ENCODE results near the gene TBL1XR1. TPM values are rescaled to one million over a fixed set of nuclear protein-coding genes. Genes with fewer than 3 reads are reported as not detected.
"Not testable (repeated sequence)": the region's sequence is repeated elsewhere in the genome, so short reads cannot be mapped to it uniquely, and the experiment has no call there.

The TBL1XR1 gene
- total RNA-seq, 2 donors from 2014 or later = 126 to 146 TPM

DNA sequence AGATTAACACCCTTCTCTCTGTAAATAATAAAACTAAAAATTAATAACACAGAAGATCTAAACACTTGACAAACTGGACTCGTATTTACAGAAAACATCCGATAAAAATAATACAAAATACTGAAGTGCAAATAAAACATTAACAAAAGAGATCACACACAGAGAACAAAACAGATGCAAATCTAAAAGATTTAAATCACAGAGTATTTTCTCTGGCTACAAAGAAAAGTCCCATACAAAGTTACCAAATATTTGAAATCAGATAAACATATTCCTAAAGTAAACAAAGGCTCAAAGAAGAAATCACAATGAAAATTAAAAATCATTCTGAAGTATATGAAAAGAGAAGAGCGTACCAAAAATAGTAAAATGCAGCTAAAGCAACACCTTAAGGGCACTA is 42.5 kb downstream of the TBL1XR1 start:
- intact Hi-C loops (cut with DNase I) = no loop called here
- no peak for DNase-seq (ENCODE audit: low spot score)

DNA sequence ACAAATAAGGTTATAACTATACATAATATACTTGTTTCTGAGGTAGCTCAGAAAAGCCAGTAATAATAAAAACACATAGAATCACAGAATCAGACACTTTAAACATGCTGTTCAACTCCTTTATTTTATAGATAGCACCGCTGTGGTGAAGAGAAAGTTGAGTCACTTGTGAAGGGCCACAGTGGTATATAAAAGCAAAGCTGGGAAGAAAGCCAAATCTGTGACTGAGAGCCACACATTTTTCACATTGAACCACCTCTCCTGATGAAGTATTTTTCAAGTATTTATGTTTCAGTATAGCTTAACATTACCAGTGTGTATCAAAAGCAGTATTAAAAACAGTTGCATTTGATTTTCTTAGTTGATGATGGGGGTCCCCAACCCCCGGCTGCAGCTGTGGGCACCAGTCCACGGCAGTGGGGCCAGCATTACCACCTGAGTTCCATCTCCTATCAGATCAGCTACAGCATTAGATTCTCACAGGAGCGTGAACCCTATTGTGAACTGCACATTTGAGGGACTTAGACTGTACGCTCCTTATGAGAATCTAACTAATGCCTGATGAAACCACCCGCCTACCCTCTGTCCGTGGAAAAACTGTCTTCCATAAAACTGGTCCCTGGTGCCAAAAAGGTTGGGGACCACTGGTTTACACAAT is 46.2 kb downstream of the TBL1XR1 start:
- no peak for DNase-seq (ENCODE audit: low spot score)
- intact Hi-C loops (cut with DNase I) = no loop called here

DNA sequence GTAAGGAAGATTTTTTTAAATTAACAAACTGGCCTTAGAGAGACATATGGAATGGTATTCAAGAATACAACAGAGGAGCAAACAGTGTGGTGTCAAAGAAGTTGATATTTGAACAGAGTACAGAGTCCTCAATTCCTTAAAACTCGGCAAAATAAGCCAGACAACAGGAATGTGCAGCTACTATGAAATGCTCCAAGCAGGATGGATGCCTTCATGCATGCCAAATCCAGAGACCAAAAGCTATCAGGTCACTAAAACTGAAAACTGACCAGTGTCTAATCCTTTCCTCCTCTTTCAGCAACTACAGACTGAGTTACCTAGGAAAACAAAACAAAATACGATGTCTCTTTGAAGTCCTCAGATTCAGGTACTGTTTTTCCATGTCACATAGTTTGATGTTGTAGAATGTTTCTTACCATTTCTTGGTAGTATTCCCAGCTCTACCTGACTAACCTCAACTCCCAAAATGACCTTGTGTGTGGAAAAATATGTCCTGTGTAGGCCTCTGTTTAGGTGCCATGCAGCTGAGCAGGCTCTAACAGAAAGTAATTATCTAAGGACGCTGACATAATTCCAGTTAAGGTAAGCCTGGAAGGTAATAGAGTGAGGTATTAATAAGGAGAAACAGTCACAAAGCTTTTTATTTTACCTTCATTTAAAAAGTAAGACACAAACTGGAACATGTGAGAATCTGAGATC is 46.9 kb downstream of the TBL1XR1 start:
- DNase-seq (ENCODE audit: low spot score) = no peak
- intact Hi-C loops (cut with DNase I) = no loop called here

DNA sequence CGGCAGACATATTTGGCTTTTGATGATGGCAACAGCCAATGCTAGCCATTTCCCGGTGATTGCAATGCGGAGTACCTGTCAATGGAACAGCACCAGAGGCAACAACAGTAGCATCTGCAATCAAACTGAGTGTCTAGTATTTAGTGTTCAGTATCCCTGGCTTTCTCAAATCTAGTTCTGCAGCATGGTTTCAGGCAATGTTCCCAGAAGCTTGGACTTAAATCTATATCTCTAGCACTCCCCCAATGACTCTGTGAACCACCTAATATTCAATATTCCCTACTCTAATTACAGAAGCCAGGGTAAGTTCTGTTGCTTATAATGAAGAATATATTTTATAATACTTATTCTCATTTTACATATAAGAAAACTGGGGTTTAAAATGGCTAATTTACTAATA is 48.2 kb downstream of the TBL1XR1 start:
- DNase-seq (ENCODE audit: low spot score) = no peak
- intact Hi-C loops (cut with DNase I) = no loop called here

DNA sequence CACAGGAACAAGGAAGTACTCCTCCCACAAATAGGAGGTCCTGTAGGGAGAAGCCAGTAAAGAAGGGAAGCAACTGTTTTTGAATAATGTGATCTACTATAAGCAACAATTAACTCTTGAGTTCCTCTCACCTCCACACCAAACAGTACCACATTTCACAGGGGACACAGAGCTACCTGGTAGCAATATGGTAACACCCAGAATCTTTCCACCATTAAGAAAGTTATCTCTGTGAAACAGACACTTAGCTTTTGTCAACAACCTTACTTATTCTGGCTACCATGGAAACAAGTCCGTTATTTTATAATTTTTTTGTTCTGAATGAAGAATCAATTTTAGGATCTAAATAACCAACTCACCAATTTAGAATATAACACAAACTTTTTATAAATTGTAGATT is 49.5 kb downstream of the TBL1XR1 start:
- intact Hi-C loops (cut with DNase I) = no loop called here
- no peak for DNase-seq (ENCODE audit: low spot score)

DNA sequence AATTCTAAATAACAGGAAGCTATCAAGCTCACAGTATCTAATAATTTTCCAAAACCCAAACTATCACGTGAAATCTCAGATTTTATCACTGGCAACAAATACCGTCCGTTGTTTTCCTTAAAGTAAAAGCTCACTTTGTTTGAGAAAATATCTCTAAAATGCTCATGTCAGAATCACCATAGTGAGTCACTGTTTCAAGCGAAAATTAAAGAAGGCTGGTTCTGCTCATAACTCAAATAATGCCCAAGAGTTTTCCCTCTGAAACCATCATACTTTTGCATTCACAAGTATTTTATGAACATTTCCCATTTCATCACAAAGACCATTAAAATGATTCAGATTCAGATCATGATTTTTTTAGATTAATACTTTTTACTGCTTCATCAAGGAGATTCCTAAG is 50.6 kb downstream of the TBL1XR1 start:
- intact Hi-C loops (cut with DNase I) = no loop called here
- DNase-seq (ENCODE audit: low spot score) = no peak

DNA sequence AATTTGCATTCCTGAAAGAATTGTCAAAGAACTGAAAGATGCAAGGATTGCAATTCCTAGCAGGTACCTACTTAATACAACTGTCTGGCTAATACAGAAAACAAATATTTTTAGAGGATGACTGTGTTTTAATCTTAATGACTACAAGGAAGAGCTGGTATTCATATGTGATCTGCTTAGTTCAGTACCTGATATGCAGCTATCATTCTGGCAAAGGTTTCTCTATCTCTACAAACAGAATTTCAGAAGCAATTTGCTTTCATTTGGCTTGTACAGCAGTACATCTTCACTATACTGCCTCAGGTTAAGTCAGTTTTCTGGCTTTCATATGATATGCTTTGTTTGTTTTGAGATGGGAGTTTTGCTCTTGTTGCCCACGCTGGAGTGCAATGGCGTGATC is 51.3 kb downstream of the TBL1XR1 start:
- intact Hi-C loops (cut with DNase I) = no loop called here
- DNase-seq (ENCODE audit: low spot score) = no peak

DNA sequence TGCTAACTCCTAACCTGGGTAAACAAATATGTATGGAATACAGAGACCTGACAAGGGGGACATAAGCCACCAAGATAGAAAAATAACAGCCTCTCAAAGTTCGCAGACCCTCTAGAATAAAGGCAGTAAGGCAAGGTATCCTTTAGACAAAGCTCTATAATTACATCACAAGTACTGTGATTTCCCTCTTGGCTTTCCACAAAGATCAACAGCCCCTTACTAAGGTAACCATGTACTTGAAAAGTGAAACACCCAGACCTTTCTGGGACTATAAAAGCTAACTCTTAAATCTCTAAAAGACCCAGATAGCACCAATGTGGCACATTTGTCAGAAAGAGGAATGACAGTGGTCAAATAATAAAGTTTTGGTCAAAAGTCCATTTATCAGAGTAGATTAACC is 51.9 kb downstream of the TBL1XR1 start:
- no peak for DNase-seq (ENCODE audit: low spot score)
- intact Hi-C loops (cut with DNase I) = no loop called here

DNA sequence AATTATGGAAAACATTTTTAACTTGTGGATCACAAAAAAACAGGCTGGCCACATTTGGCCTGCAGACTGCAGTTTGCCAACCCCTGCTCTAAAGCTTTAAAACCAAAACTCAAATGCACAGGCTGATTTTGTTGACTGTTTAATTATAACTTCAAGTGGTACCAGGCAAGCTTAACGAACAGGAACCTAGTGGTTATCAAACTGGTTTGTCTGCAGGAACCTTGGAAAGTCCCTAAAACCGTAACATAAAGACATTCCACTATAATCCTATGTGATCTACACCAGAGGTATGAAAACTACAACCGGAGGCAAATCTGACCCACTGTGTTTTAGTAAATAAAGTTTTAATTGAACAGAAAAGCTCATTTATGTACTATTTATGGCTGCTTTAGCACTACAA is 52.4 kb downstream of the TBL1XR1 start:
- intact Hi-C loops (cut with DNase I) = no loop called here

DNA sequence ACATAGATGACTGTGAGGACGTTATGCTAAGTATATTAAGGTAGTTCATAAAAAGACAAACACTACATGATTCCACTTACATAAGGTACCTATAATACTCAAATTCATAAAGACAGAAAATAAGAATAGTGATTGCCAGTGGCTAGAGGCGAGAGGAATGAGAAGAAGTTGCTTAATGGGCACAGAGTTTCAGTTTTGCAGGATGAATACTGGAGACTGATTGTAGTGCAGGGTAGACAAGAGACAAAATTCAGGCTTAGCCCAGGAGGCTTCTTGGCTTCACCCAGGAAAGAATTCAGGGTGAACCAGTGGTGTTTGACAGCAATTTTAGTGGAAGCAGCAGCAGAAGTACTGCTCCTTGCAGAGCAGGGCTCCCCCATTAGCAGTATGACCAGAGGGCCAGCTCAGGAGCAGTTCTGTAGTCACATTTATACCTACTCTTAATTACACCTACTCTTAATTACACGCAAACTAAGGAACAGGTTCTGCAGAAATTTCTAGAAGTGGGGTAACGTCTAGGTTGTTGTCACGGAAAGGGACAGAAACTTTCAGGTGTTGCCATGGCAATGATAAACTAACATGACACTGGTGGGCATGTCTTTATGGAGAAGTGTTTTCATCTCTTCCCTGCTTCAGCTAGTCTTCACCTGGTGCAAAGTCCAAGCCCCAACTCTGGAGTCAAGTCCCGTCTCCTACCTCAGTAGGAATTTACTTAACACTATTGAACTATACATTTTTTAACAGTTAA is 55.2 kb downstream of the TBL1XR1 start:
- DNase-seq (ENCODE audit: low spot score) = no peak
- intact Hi-C loops (cut with DNase I) = no loop called here

More for the DNA sequence above, 52.4 kb downstream of the TBL1XR1 start:
- no peak for DNase-seq (ENCODE audit: low spot score)

DNA sequence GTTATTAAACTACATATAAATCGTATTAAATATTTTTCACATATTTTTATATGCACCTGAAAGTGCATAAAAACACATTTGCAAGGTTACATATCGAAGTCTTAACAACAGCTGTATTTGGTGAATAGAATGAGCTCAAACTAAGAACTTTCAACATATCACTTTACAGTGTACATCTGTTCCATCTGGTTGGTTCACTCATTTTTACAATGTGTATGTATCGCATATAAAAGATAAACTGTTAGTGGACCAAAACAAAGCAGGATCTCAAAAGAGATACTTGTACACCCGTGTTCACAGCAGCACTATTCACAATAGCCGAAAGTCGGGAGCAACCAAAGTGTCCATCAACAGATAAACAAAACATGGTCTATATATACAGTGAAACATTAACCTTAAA is 55.8 kb downstream of the TBL1XR1 start:
- DNase-seq (ENCODE audit: low spot score) = no peak
- intact Hi-C loops (cut with DNase I) = no loop called here

DNA sequence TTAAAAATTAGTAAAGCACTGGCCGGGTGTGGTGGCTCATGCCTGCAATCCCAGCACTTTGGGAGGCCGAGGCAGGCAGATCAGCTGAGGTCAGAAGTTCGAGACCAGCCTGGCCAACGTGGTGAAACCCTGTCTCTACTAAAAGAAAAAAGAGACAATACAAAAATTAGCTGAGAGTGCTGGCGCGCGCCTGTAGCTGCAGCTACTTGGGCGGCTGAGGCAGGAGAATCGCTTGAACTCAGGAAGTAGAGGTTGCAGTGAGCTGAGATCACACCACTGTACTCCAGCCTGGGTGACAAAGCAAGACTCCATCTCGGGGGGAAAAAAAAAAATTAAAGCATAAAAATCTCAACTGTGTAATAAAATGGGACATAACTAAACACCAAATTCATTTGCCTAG is 58.1 kb downstream of the TBL1XR1 start:
- peak; percentile 52 for DNase-seq (ENCODE audit: low spot score)
- intact Hi-C loops (cut with DNase I) = not testable (repeated sequence)

DNA sequence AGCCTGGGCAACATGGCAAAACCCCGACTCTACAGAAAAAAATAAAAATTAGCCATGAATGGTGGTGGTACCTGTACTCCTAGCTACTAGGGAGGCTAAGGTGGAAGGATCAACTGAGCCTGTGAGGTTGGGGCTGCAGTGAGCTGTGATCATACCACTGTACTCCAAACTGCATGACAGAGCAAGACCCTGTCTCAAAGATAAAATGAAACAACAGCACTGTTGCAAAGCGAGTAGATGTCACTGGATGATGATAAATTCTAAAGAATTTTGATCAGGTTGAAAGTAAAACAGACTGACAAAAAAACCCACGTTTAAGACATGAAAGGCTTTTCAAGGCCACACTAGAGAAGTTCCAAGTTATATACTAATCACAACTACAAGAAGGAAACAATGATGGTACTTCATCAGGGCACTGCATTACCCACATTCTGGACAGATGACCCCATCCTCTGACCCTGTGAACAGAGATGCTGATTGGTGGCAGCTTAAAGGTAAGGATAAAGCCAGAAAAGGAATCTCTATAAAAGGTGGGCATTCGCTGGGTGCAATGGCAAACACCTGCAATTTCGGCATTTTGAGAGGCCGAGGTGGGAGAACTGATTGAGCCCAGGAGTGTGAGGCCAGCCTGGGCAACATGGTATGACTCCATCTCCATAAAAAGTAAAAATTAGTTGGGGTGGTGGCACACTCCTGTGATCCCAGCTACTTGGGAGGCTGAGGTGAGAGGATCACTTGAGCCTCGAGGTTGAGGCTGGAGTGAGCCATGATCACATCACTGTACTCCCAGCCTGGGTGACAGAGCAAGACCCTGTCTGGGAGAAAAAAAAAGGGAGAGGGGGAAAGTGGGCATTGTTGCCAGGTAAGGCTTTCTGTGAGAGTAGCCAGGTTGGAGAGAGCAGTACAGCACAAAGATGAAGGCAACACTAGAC is 59.2 kb downstream of the TBL1XR1 start:
- peak; percentile 38 for DNase-seq (ENCODE audit: low spot score)
- intact Hi-C loops (cut with DNase I) = no loop called here

DNA sequence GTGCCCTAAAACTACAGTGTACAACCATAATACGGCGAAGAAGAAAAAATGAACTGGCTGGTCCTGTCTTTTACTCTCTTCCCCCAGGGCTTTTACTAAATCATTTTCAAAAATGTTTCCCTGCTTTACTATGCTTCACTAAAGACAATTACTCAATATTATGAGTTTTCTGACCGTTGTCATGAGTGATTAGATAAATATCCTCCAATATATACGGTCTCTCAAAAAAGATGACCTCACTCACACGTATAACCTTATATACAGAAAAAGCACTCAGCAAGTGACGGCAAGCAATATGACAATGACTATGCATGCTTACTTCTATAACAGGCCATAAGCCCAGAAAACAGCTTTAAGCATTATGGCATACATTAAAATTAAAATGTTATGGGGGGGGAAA is 60.5 kb downstream of the TBL1XR1 start:
- intact Hi-C loops (cut with DNase I) = no loop called here
- no peak for DNase-seq (ENCODE audit: low spot score)

DNA sequence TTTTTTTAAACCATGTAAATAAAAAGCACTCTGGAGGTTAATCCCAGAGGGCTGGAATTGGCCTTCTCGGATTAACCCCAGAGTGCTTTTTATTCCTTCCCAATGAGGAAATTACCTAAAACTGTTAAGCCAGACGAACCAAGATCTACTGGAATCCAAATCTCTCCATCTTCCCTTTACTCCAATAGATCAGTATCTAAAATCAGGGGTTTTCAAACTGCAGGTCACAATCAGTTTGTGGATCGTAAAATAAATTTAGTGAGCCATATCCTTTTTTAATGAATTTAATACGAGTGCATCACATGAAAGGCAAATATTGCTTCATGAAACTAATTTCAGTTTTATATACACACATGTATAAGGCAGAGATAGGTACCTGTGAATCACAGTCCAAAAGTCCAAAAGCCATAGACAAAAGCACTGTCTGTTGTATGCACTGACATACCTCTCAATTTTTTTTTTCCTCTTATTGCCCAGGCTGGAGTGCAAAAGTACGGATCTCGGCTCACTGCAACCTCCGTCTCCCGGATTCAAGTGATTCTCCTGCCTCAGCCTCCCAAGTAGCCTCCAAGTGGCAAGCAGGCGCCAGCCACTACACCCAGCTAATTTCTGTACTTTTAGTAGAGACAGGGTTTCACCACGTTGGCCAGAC is 61.3 kb downstream of the TBL1XR1 start:
- intact Hi-C loops (cut with DNase I) = no loop called here
- no peak for DNase-seq (ENCODE audit: low spot score)

DNA sequence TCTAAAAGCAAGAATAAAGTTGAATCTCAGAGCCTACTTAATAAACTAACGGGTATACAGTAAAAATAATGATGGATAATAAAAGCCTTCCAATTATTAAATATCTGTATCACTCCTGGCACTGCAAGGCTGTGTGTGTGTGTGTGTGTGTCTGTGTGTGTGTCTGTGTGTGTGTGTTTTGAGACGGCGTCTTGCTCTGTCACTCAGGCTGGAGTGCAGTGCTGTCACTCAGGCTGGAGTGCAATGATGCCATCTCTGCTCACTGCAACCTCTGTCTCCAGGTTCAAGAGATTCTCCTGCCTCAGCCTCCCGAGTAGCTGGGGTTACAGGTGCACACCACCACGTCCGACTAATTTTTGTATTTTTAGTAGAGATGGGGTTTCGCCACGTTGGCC is 62.5 kb downstream of the TBL1XR1 start:
- no peak for DNase-seq (ENCODE audit: low spot score)

DNA sequence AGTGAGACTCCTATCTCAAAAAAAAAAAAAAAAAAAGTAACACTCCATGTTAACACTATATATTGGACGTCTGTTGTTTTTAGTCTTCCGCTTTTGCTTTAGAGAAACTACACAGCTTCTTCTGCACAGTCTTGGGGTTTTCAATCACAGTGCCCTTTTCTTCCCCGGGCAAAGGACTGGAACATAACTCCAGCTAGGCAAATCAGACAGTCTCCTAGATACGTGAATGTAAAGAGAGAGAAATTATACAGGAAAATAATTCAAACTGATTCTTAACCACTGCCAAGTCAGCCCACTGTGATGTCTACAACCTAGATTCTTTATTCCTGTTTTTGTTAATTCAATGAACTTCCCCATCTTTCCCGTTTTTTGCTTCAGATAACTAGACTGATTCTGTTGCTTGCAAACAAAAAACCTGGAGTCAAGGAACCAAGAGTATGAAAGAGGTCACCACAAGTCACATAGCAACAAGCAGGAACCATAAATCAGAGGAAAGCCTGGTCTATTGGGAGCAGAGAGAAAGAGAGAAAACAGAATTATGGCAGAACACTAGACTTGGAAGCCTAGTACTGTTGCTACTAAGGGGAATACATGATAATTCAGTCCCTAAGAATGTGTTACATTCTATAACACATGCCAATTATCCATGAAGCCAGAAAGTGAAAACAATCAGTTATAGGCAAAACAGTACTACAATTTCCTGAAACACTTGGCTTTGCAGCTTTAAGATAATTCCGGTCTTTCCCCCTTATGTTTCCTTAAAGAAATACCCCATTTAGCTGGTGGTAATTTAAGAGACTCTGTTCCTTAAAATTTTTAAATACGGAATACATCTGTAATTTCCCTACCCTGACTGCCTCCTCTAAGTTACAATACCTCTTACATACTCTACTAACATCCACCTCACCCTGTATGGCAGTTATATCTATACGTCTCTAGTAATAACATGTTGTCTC is 63.1 kb downstream of the TBL1XR1 start:
- DNase-seq (ENCODE audit: low spot score) = no peak
- intact Hi-C loops (cut with DNase I) = no loop called here

More for the DNA sequence above, 62.5 kb downstream of the TBL1XR1 start:
- intact Hi-C loops (cut with DNase I) = no loop called here

Data from posterior vena cava (tissue), 2 donors.